Thoracic aorta (tissue), 2 donors: ENCODE measurements around the gene ENTPD6. TPM values are rescaled to one million over a fixed set of nuclear protein-coding genes. Genes with fewer than 3 reads are reported as not detected.
A peak's percentile ranks its signal among the peaks of the same experiment; 100 is the strongest.

Experiments used
- ATAC-seq: fragments of 150-250 bp; one replicate; pipeline ENCODE4 v1.8.0; 2017; ENCODE audit warnings: low read depth; ENCODE audit not compliant: insufficient number of reproducible peaks, low FRiP score
- DNase-seq: peaks from one replicate; pipeline ENCODE4 v3.0.0-alpha.2; 2020; ENCODE audit warnings: low spot score
- H3K27ac ChIP-seq, 2 donors: fragments of 200-600 bp; sonication (generic); 1 replicate in 1 of 2; 2 replicates in 1 of 2; pipeline ENCODE4 v1.5.1; 2016; ENCODE audit warnings: mild to moderate bottlenecking in 2 of 2, moderate library complexity in 2 of 2
- H3K27me3 ChIP-seq: fragments of 200-600 bp; sonication (generic); replicated peaks from 2 replicates; pipeline ENCODE4 v1.6.0; 2016; ENCODE audit warnings: mild to moderate bottlenecking; ENCODE audit not compliant: insufficient read depth
- H3K36me3 ChIP-seq: fragments of 200-600 bp; sonication (generic); one replicate; pipeline ENCODE4 v1.5.1; 2016
- H3K4me1 ChIP-seq, 2 donors: fragments of 200-600 bp; sonication (generic); 1 replicate in 1 of 2; 2 replicates in 1 of 2; pipeline versions ENCODE4 v1.5.1 to v1.6.0; 2016; ENCODE audit warnings: low read depth in 2 of 2, mild to moderate bottlenecking in 1 of 2; ENCODE audit not compliant: control insufficient read depth in 1 of 2
- H3K4me3 ChIP-seq: fragments of 200-600 bp; sonication (generic); 2 replicates; pipeline ENCODE4 v1.5.1; 2016; ENCODE audit warnings: mild to moderate bottlenecking
- H3K9me3 ChIP-seq: fragments of 200-600 bp; sonication (generic); 2 replicates; pipeline ENCODE4 v1.5.1; 2016
- CTCF ChIP-seq: fragments of 200-600 bp; sonication (generic); IDR thresholded peaks from one replicate; pipeline ENCODE4 v1.5.1; 2019; ENCODE audit warnings: antibody characterized with exemption
- total RNA-seq, 2 donors: library from RNA; depleted of rRNA; stranded (reverse); fragments of >200 nt; gene quantifications; one replicate each; pipeline versions ENCODE4 v1.1.0 to v1.2.3, GENCODE V29; 2016

Gene ENTPD6
- total RNA-seq, 2 donors from 2014 or later, result 82.0 to 107 TPM

- Histone ChIP-seq H3K4me3 (no peak overlapping the region), H3K9me3 (no peaks in the 10 kb centered on the region), H3K27me3 (no peaks in the 10 kb centered on the region), H3K4me1 (peaks cover 25 to 76% of the 10 kb centered on the region in 2 donors), H3K36me3 (no peaks in the 10 kb centered on the region), H3K27ac (no peak overlapping the region)
- no peak for DNase-seq
- ATAC-seq, result no peak
- no peak for TF ChIP-seq CTCF
Measured at GRCh38 chr20:25253606-25254275, 58.2 kb downstream of the ENTPD6 start.

GRCh38 chr20:25254571-25254970 is 59.1 kb downstream of the ENTPD6 start:
- peaks cover 4% of the 10 kb centered on the region for H3K36me3 ChIP-seq
- H3K4me1 ChIP-seq, result peaks cover 25 to 70% of the 10 kb centered on the region in 2 donors
- H3K4me3 ChIP-seq, result no peak overlapping the region
- no peaks in the 10 kb centered on the region for H3K27me3 ChIP-seq
- no peak for TF ChIP-seq CTCF
- no peaks in the 10 kb centered on the region for H3K9me3 ChIP-seq
- DNase-seq (no peak), ATAC-seq (no peak)
- H3K27ac ChIP-seq, result peak overlapping the region; percentile 44 to 64

GRCh38 chr20:25254986-25255680 is 59.6 kb downstream of the ENTPD6 start:
- ATAC-seq, result peak; percentile 67
- TF ChIP-seq CTCF, result no peak
- peaks cover 20 to 64% of the 10 kb centered on the region in 2 donors for H3K4me1 ChIP-seq
- no peak for DNase-seq
- peak overlapping the region; percentile 44 to 64 for H3K27ac ChIP-seq
- no peaks in the 10 kb centered on the region for H3K9me3 ChIP-seq
- H3K4me3 ChIP-seq, result no peak overlapping the region
- H3K36me3 ChIP-seq, result peaks cover 10% of the 10 kb centered on the region
- H3K27me3 ChIP-seq, result no peaks in the 10 kb centered on the region

GRCh38 chr20:25256226-25256859 is 60.8 kb downstream of the ENTPD6 start:
- TF ChIP-seq CTCF, result no peak
- DNase-seq, result no peak
- Histone ChIP-seq H3K36me3 (peaks cover 21% of the 10 kb centered on the region), H3K4me1 (peaks cover 16 to 52% of the 10 kb centered on the region in 2 donors), H3K4me3 (no peak overlapping the region), H3K27me3 (no peaks in the 10 kb centered on the region), H3K27ac (no peak overlapping the region), H3K9me3 (no peaks in the 10 kb centered on the region)
- no peak for ATAC-seq

GRCh38 chr20:25257130-25257529 is 61.6 kb downstream of the ENTPD6 start:
- TF ChIP-seq CTCF, result no peak
- no peak for ATAC-seq
- Histone ChIP-seq H3K27ac (no peak overlapping the region), H3K4me1 (peaks cover 12 to 44% of the 10 kb centered on the region in 2 donors), H3K4me3 (no peak overlapping the region), H3K27me3 (no peaks in the 10 kb centered on the region), H3K9me3 (no peaks in the 10 kb centered on the region), H3K36me3 (peaks cover 23% of the 10 kb centered on the region)
- no peak for DNase-seq
